ENCODE measurements around the gene CHRNE. TPM values are rescaled to one million over a fixed set of nuclear protein-coding genes. Genes with fewer than 3 reads are reported as not detected.

Gene CHRNE
- total RNA-seq, 3 donors from 2014 or later, result 0.24 to 1.3 TPM; not detected in 1

DNA sequence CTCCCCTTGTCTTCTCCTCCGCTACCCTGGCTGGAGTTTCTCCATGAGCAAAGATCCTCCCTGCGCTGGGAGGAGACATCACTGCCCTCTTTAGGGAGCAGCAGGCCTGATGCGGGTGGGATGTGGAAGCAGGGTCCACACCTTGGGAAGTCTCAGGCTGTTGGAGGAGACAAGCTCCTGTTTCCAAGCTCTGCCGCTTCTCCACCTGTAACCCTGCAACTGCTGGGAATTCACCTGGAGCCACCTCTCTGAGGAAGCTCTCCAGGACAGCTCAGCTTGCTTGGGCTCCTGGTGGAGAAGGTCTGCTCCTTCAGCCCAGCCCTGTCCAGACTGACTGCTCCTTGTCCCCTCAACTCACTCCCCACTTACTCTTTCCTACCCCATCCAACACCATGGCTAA is 18.4 kb downstream of the CHRNE start:
- Histone ChIP-seq H3K4me1 (ENCODE audit: low read depth) (no peaks in the 10 kb centered on the region), H3K4me3 (no peak overlapping the region), H3K9me3 (no peaks in the 10 kb centered on the region), H3K36me3 (ENCODE audit: low read depth) (peaks cover 3% of the 10 kb centered on the region)
- TF ChIP-seq, protein P1, sequence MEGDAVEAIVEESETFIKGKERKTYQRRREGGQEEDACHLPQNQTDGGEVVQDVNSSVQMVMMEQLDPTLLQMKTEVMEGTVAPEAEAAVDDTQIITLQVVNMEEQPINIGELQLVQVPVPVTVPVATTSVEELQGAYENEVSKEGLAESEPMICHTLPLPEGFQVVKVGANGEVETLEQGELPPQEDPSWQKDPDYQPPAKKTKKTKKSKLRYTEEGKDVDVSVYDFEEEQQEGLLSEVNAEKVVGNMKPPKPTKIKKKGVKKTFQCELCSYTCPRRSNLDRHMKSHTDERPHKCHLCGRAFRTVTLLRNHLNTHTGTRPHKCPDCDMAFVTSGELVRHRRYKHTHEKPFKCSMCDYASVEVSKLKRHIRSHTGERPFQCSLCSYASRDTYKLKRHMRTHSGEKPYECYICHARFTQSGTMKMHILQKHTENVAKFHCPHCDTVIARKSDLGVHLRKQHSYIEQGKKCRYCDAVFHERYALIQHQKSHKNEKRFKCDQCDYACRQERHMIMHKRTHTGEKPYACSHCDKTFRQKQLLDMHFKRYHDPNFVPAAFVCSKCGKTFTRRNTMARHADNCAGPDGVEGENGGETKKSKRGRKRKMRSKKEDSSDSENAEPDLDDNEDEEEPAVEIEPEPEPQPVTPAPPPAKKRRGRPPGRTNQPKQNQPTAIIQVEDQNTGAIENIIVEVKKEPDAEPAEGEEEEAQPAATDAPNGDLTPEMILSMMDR (IDR thresholded peaks at IDR 0.05), result no peak
- ATAC-seq, result no peak
- intact Hi-C loops (cut with DNase I, micrococcal nuclease), result loop anchor here in 1 of 2 donors (10.0 kb wide), 2 partner anchors 100 to 180 kb away; partner anchors contain the start of genes GLTPD2, PELP1 and VMO1
- DNase-seq, result peak in 1 of 3 donors; percentile 19

DNA sequence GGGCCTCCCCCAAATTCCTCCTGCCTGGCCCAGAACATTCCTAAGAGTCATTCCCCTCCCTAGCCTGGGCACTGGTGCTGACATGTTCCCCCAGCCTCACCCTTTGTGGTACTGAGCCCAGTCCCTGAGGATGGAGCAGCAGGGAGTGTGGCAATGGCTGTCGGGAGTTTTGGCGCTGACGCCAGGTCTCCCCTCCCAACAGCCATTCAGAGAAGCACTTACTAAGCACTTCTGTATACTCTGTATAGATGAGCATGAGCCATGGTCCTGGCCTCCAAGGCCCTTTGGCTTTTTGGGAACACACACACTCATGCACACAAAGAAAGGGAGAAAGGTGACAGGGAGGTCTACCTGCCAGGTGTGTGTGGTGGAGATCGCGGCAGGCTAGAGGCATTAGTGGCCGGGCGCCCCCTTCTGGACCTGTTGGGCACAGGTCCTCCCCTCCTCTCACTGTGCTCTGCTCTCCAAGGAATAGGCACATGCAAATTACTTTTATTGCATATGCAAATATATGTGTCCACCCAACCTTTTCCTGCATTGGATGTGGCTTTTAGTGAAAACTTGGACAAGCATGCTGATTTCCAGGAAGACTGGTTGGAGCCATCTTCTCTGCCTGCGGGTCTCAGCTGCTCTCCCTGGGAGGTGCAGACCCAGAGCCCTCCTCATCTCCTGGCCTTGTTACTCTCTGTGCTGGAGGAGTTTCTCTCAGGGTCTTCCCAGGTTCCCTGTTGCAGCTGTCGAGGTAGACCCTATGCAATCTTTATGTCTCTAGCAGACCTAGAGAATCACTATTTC is 20.9 kb downstream of the CHRNE start:
- H3K4me3 ChIP-seq, result no peak overlapping the region
- peak; percentile 74 to 89 (median 83) for DNase-seq
- no peaks in the 10 kb centered on the region for H3K4me1 ChIP-seq (ENCODE audit: low read depth)
- TF ChIP-seq, protein P1 (IDR thresholded peaks at IDR 0.05), result peak; percentile 74
- ATAC-seq, result peak; percentile 95
- no peaks in the 10 kb centered on the region for H3K9me3 ChIP-seq
- peaks cover 3% of the 10 kb centered on the region for H3K36me3 ChIP-seq (ENCODE audit: low read depth)
- intact Hi-C loops (cut with DNase I, micrococcal nuclease), result loop anchor here in 1 of 2 donors (10.0 kb wide), 2 partner anchors 97 to 177 kb away; partner anchors contain the start of genes GLTPD2, PELP1 and VMO1

DNA sequence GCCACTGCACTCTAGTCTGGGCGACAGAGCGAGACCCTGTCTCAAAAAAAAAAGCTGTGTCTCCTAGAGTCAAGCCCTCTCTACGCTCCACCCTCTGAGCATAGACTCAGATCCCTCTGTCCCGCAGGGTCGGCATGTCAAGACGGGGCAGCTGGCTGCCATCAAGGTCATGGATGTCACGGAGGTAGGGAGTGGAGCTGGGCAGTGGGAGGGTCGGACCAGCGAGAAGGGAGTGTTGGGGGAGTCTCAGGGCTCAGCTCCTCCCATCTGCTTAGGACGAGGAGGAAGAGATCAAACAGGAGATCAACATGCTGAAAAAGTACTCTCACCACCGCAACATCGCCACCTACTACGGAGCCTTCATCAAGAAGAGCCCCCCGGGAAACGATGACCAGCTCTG is 22.0 kb downstream of the CHRNE start:
- no peak for DNase-seq
- no peaks in the 10 kb centered on the region for H3K9me3 ChIP-seq
- H3K4me3 ChIP-seq, result no peak overlapping the region
- intact Hi-C loops (cut with DNase I, micrococcal nuclease), result loop anchor here in 1 of 2 donors (10.0 kb wide), 2 partner anchors 96 to 176 kb away; partner anchors contain the start of genes GLTPD2, PELP1 and VMO1
- H3K36me3 ChIP-seq (ENCODE audit: low read depth), result peaks cover 3% of the 10 kb centered on the region
- no peak for ATAC-seq
- TF ChIP-seq, protein P1 (IDR thresholded peaks at IDR 0.05), result no peak
- no peaks in the 10 kb centered on the region for H3K4me1 ChIP-seq (ENCODE audit: low read depth)

DNA sequence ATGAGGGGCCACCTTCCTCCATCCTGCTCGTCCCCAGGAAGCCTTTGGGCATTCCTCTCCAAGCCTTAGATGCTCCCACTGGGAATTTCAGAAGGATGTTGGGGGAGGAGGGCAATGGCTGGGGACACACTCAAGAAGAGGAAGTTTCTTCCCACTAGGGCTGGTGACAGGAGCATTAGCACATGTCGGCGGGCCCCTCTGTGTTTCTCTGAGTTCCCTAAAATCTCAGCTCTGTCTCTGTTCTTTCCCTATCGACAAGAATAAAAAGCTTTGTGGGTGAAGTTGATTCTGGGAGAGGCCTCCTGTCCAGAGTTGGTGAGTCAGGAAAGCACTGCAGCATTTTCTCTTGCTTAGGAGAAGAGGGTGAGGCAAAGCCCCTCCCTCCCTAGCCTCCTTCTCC is 23.3 kb downstream of the CHRNE start:
- intact Hi-C loops (cut with DNase I, micrococcal nuclease), result no loop called here
- no peak for ATAC-seq

DNA sequence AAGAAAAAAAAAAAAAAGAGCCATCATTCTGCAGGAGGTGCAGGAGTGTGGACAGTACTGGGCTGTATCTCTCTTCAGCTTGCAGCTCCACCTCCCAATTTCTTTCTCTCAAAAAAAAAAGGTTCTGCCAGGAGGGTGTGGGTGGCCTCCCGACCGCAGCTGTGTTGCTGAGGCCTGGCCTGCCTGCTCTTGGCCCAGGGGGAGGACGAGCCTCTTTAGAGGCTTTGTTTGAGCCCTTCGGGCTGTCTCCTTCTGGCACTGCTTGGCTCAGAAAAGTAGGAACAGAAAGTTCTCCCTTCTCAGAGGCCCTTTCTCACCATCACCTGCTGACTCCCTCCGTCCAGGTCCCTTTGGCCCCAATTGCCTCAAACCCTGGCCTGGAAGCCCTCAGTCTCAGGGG is 25.8 kb downstream of the CHRNE start:
- no peak for ATAC-seq
- TF ChIP-seq, protein P1 (IDR thresholded peaks at IDR 0.05), result no peak
- Histone ChIP-seq H3K9me3 (no peaks in the 10 kb centered on the region), H3K4me1 (ENCODE audit: low read depth) (no peaks in the 10 kb centered on the region), H3K4me3 (no peak overlapping the region), H3K36me3 (ENCODE audit: low read depth) (no peaks in the 10 kb centered on the region)
- intact Hi-C loops (cut with DNase I, micrococcal nuclease), result no loop called here
- DNase-seq, result no peak

More for the DNA sequence above, 23.3 kb downstream of the CHRNE start:
- peaks cover 3% of the 10 kb centered on the region for H3K36me3 ChIP-seq (ENCODE audit: low read depth)
- no peaks in the 10 kb centered on the region for H3K4me1 ChIP-seq (ENCODE audit: low read depth)
- DNase-seq, result no peak
- H3K9me3 ChIP-seq, result no peaks in the 10 kb centered on the region
- H3K4me3 ChIP-seq, result no peak overlapping the region
- TF ChIP-seq, protein P1 (IDR thresholded peaks at IDR 0.05), result no peak

Data from mucosa of descending colon (tissue), 3 donors.